SU-DHL-6 (cell line): ENCODE measurements around the gene CLCN1.

Source experiments
- H2AFZ ChIP-seq: fragments of 200-600 bp; sonication (generic); 2 replicates; pipeline ENCODE4 v1.6.1; 2014; ENCODE audit warnings: low read depth, mild to moderate bottlenecking, moderate library complexity, mixed read lengths, antibody characterized with exemption, low read length; ENCODE audit not compliant: severe bottlenecking
- H3F3A ChIP-seq: fragments of 200-600 bp; shearing (Covaris generic); 2 replicates; pipeline ENCODE4 v1.6.0; 2016; ENCODE audit warnings: antibody characterized with exemption, mild to moderate bottlenecking; ENCODE audit not compliant: insufficient read depth
- H3K27ac ChIP-seq: fragments of 200-600 bp; sonication (generic); 2 replicates; pipeline ENCODE4 v1.5.1; 2016; ENCODE audit warnings: low read depth, mild to moderate bottlenecking, low read length, moderate library complexity, mixed read lengths
- H3K27me3 ChIP-seq: fragments of 200-600 bp; sonication (generic), shearing (Covaris generic); 2 replicates; pipeline ENCODE4 v1.6.0; 2014; ENCODE audit warnings: mild to moderate bottlenecking, low read length
- H3K36me3 ChIP-seq: fragments of 200-600 bp; sonication (generic); 2 replicates; pipeline ENCODE4 v1.6.1; 2014; ENCODE audit warnings: mild to moderate bottlenecking, low read length, mixed read lengths
- H3K4me2 ChIP-seq: fragments of 300-600, 200-600 bp; shearing (Covaris generic), sonication (generic); 2 replicates; pipeline ENCODE4 v1.6.0; 2014; ENCODE audit warnings: low read length, low read depth, mild to moderate bottlenecking; ENCODE audit not compliant: poor library complexity, severe bottlenecking
- H3K4me3 ChIP-seq: fragments of 200-600 bp; sonication (generic); 2 replicates; pipeline ENCODE4 v1.5.1; 2014; ENCODE audit warnings: antibody characterized with exemption, low read length, mild to moderate bottlenecking, mixed read lengths; ENCODE audit not compliant: insufficient read depth, poor library complexity, severe bottlenecking
- H3K79me2 ChIP-seq: fragments of 200-600 bp; sonication (generic); 2 replicates; pipeline ENCODE4 v1.6.1; 2014; ENCODE audit warnings: mild to moderate bottlenecking, low read length, moderate library complexity; ENCODE audit not compliant: insufficient read depth
- H3K9ac ChIP-seq: fragments of 200-600 bp; sonication (generic); 2 replicates; pipeline ENCODE4 v1.7.0; 2014; ENCODE audit warnings: mild to moderate bottlenecking, low read length
- H3K9me2 ChIP-seq: fragments of 200-600 bp; sonication (generic); replicated peaks from 2 replicates; pipeline ENCODE4 v1.6.1; 2014; ENCODE audit warnings: low read length; ENCODE audit not compliant: insufficient read depth
- H3K9me3 ChIP-seq: fragments of 200-600 bp; sonication (generic); 2 replicates; pipeline ENCODE4 v1.6.1; 2014; ENCODE audit warnings: low read length, mixed read lengths; ENCODE audit not compliant: insufficient read depth
- H4K20me1 ChIP-seq: fragments of 200-600 bp; sonication (generic); 2 replicates; pipeline ENCODE4 v1.6.1; 2014; ENCODE audit warnings: low read depth, mild to moderate bottlenecking, antibody characterized with exemption, low read length, moderate library complexity, mixed read lengths
- EZH2phosphoT487 ChIP-seq: fragments of 200-600 bp; sonication (generic), shearing (Covaris generic); conservative IDR thresholded peaks from 2 replicates; pipeline ENCODE4 v1.6.1; 2018; ENCODE audit warnings: mild to moderate bottlenecking, antibody characterized with exemption, low read length, moderate library complexity, mixed read lengths
- TF ChIP-seq, protein P1 (sequence below): fragments of 200-600 bp; sonication (generic); IDR thresholded peaks from one replicate; pipeline ENCODE4 v1.5.1; 2017; ENCODE audit warnings: antibody characterized with exemption, mild to moderate bottlenecking, low read length, moderate library complexity; ENCODE audit not compliant: insufficient read depth, poor library complexity, severe bottlenecking

CLCN1 gene

DNA sequence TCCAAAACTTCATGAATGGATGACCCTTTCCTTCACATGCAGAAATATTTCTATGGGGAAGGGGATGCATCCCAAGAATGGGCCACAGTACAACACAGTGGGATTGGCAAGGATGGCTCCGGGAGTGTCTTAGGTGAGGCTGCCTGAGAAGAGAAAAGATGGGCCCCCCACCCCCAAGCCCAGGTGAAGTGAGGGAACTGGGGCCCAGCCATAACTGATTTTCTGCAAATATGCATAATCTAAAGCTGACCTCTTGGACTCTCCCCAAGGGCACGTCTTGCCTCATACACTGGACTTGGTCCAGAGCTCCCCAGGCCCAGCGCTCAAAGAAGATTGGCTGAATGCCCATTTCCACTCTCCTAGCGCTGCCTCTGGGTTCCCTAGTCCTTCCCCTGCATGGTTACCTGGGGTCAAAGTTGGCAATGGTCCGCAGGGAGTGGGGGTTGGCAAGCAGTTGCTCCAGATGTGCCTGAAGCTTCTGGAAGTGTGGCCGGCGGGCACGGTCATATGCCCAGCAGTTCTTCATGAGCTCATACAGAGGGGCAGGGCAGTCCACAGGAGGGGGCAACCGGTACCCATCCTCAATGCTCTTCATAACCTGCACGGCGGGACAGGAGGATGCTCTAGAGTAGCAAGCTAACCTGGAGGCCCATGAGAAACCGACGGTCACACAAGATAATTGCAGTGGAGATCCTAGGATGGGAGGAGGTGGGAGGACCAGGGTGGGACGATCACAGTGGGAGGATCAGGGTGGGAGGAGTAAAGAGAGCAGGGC lies 77.5 kb downstream of the CLCN1 start:
- Histone ChIP-seq H3K36me3 (no peaks in the 10 kb centered on the region), H4K20me1 (no peaks in the 10 kb centered on the region)

DNA sequence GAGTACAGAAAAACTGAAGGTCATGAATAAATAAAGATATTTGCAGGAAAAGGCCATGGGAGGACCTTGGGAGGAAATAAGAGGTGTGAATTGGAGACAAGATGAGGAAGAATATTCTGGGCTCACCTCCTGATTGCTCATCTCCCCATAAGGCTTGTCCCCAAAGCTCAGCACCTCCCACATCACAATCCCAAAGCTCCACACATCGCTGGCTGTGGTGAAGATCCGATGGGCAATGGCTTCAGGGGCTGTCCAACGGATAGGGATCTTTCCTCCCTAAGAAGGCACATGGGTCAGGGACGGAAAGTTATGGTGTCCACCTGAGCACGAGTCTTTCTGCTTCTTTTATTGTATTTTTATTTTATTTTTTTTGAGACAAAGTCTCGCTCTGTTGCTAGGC lies 78.2 kb downstream of the CLCN1 start:
- no peaks in the 10 kb centered on the region for H3K36me3 ChIP-seq
- H3K4me3 ChIP-seq: no peak overlapping the region
- no peak overlapping the region for H3K27ac ChIP-seq
- H3K4me2 ChIP-seq: no peak overlapping the region
- no peaks in the 10 kb centered on the region for H3K27me3 ChIP-seq
- H3F3A ChIP-seq: no peaks in the 10 kb centered on the region
- H3K9me2 ChIP-seq: no peaks in the 10 kb centered on the region
- no peak for TF ChIP-seq EZH2phosphoT487
- TF ChIP-seq, protein P1, sequence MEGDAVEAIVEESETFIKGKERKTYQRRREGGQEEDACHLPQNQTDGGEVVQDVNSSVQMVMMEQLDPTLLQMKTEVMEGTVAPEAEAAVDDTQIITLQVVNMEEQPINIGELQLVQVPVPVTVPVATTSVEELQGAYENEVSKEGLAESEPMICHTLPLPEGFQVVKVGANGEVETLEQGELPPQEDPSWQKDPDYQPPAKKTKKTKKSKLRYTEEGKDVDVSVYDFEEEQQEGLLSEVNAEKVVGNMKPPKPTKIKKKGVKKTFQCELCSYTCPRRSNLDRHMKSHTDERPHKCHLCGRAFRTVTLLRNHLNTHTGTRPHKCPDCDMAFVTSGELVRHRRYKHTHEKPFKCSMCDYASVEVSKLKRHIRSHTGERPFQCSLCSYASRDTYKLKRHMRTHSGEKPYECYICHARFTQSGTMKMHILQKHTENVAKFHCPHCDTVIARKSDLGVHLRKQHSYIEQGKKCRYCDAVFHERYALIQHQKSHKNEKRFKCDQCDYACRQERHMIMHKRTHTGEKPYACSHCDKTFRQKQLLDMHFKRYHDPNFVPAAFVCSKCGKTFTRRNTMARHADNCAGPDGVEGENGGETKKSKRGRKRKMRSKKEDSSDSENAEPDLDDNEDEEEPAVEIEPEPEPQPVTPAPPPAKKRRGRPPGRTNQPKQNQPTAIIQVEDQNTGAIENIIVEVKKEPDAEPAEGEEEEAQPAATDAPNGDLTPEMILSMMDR: no peak
- H2AFZ ChIP-seq: no peak overlapping the region
- no peaks in the 10 kb centered on the region for H3K9me3 ChIP-seq
- no peak overlapping the region for H3K9ac ChIP-seq
- no peaks in the 10 kb centered on the region for H3K79me2 ChIP-seq
- H4K20me1 ChIP-seq: no peaks in the 10 kb centered on the region

More for the DNA sequence above, 77.5 kb downstream of the CLCN1 start:
- Histone ChIP-seq H3K9me3 (no peaks in the 10 kb centered on the region), H3K4me3 (no peak overlapping the region), H3K4me2 (no peak overlapping the region), H3K9ac (no peak overlapping the region), H2AFZ (no peak overlapping the region), H3K79me2 (no peaks in the 10 kb centered on the region), H3K27ac (no peak overlapping the region), H3F3A (no peaks in the 10 kb centered on the region), H3K9me2 (no peaks in the 10 kb centered on the region), H3K27me3 (no peaks in the 10 kb centered on the region)
- no peak for TF ChIP-seq EZH2phosphoT487
- TF ChIP-seq, protein P1: no peak

DNA sequence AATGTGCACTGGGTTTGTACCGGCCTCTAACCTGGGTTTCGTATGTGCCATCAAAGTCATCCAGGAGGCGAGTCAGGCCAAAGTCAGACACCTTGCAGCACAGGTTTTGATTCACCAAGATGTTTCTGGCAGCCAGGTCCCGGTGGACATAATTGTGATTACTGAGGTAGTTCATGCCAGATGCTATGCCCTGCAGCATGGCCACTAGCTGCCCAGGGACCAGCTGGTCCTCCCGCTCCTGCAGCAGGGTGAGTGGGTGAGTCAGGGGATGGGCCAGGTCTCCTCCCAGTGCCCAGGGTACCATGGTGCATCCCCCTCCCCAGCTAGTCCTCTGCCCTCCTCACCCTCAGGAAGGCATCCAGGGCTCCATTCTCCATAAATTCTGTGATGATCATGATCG lies 78.9 kb downstream of the CLCN1 start:
- Histone ChIP-seq H3K4me3 (no peak overlapping the region), H2AFZ (no peak overlapping the region), H3K9ac (no peak overlapping the region), H3K27me3 (no peaks in the 10 kb centered on the region), H4K20me1 (no peaks in the 10 kb centered on the region), H3K4me2 (no peak overlapping the region), H3K79me2 (no peaks in the 10 kb centered on the region), H3K9me2 (no peaks in the 10 kb centered on the region), H3K9me3 (no peaks in the 10 kb centered on the region), H3F3A (no peaks in the 10 kb centered on the region), H3K36me3 (no peaks in the 10 kb centered on the region), H3K27ac (no peak overlapping the region)
- TF ChIP-seq, protein P1: no peak
- no peak for TF ChIP-seq EZH2phosphoT487
